Breast epithelium (tissue), 3 donors: Measurements from ENCODE around the gene EFNB2.

Experiments used
- POLR2A ChIP-seq: fragments of 450-650 bp; IDR thresholded peaks from one replicate; pipeline ENCODE4 v1.6.1; 2016; ENCODE audit warnings: antibody characterized with exemption, mild to moderate bottlenecking, moderate library complexity
- POLR2AphosphoS5 ChIP-seq, 3 donors: sonication (generic); formaldehyde crosslinking; IDR thresholded peaks; one replicate each; pipeline ENCODE4 v1.6.1; 2017; ENCODE audit warnings: antibody characterized with exemption in 3 of 3
- TF ChIP-seq, protein P1 (sequence below), 3 donors: fragments of 450-650 bp; IDR thresholded peaks; one replicate each; pipeline ENCODE4 v1.5.1; 2016 to 2017; ENCODE audit warnings: antibody characterized with exemption in 3 of 3, mild to moderate bottlenecking in 3 of 3, moderate library complexity in 3 of 3

GRCh38 chr13:106480351-106480910 is 55.0 kb downstream of the EFNB2 start:
- TF ChIP-seq POLR2A, result no peak
- TF ChIP-seq, protein P1, sequence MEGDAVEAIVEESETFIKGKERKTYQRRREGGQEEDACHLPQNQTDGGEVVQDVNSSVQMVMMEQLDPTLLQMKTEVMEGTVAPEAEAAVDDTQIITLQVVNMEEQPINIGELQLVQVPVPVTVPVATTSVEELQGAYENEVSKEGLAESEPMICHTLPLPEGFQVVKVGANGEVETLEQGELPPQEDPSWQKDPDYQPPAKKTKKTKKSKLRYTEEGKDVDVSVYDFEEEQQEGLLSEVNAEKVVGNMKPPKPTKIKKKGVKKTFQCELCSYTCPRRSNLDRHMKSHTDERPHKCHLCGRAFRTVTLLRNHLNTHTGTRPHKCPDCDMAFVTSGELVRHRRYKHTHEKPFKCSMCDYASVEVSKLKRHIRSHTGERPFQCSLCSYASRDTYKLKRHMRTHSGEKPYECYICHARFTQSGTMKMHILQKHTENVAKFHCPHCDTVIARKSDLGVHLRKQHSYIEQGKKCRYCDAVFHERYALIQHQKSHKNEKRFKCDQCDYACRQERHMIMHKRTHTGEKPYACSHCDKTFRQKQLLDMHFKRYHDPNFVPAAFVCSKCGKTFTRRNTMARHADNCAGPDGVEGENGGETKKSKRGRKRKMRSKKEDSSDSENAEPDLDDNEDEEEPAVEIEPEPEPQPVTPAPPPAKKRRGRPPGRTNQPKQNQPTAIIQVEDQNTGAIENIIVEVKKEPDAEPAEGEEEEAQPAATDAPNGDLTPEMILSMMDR (IDR thresholded peaks at IDR 0.05), result no peak
- TF ChIP-seq POLR2AphosphoS5 (IDR thresholded peaks at IDR 0.05), result no peak
